Thymus (tissue), 14 donors: ENCODE results near the gene RAP1GAP. TPM values are rescaled to one million over a fixed set of nuclear protein-coding genes. Genes with fewer than 3 reads are reported as not detected.

Source experiments
- DNase-seq, 9 donors: peaks; one replicate each; pipeline ENCODE4 v3.0.0-alpha.2; 2013; ENCODE audit warnings: low spot score in 9 of 9, low read depth in 6 of 9, missing footprints in 1 of 9
- H3K27ac ChIP-seq, 2 donors: one replicate each; pipeline ENCODE4 v1.5.1; 2013; ENCODE audit warnings: control low read depth in 1 of 2, low read depth in 1 of 2, low read length in 1 of 2, mild to moderate bottlenecking in 1 of 2, moderate library complexity in 1 of 2
- H3K27me3 ChIP-seq, 2 donors: one replicate each; pipeline ENCODE4 v1.5.1; 2013; ENCODE audit warnings: low read length in 1 of 2; ENCODE audit not compliant: control insufficient read depth in 2 of 2, insufficient read depth in 1 of 2
- H3K36me3 ChIP-seq, 2 donors: one replicate each; pipeline ENCODE4 v1.5.1; 2013; ENCODE audit warnings: low read length in 1 of 2, mild to moderate bottlenecking in 1 of 2, moderate library complexity in 1 of 2; ENCODE audit not compliant: control insufficient read depth in 2 of 2, insufficient read depth in 2 of 2
- H3K4me1 ChIP-seq, 2 donors: one replicate each; pipeline ENCODE4 v1.5.1; 2013; ENCODE audit warnings: low read length in 2 of 2; ENCODE audit not compliant: control insufficient read depth in 2 of 2, insufficient read depth in 2 of 2
- H3K4me3 ChIP-seq, 2 donors: one replicate each; pipeline ENCODE4 v1.5.1; 2013; ENCODE audit warnings: low read length in 2 of 2, control low read depth in 1 of 2, mild to moderate bottlenecking in 1 of 2
- H3K9me3 ChIP-seq, 2 donors: one replicate each; pipeline ENCODE4 v1.5.1; 2013; ENCODE audit warnings: low read length in 1 of 2, mild to moderate bottlenecking in 1 of 2; ENCODE audit not compliant: control insufficient read depth in 2 of 2, insufficient read depth in 1 of 2
- WGBS: extraction: QIAGEN DNeasy Blood & Tissue Kit; methylation state at CpG from one replicate; pipeline ENCODE4 v1.1.7; 2013; 5-methylcytosine and 5-hydroxymethylcytosine counted together
- long read RNA-seq, 10 donors: transcript quantifications; one replicate each; lab custom pipeline, GENCODE V29; 2026
- polyA plus RNA-seq: library from polyadenylated mRNA; stranded (reverse); fragments of 200-250 nt; gene quantifications from one replicate; pipeline ENCODE4 v1.2.3, GENCODE V29; 2013
- total RNA-seq: library from RNA; stranded (reverse); fragments of 120-200 nt; gene quantifications from one replicate; pipeline ENCODE4 v1.2.4, GENCODE V29; 2013
- donor health status: healthy.

The RAP1GAP gene
- total RNA-seq (3.5 TPM), polyA plus RNA-seq (1.6 TPM)
- long read RNA-seq, donor 1 = 0 reads
- long read RNA-seq, donor 2, transcript RAP1GAP-204 (23 exons, 3,318 nt) = major isoform, 5 of 5 reads
- long read RNA-seq, donor 2, partial matches to known transcripts = 0 of 5 reads
- long read RNA-seq, donor 2, other reads (novel, unspliced or antisense) = 0 of 5 reads
- long read RNA-seq, donor 3 = 0 reads
- long read RNA-seq, donor 4 = 0 reads
- long read RNA-seq, donor 5 = 0 reads
- long read RNA-seq, donor 6 = 0 reads
- long read RNA-seq, donor 7 = 0 reads
- long read RNA-seq, donor 8 = 0 reads
- long read RNA-seq, donor 9 = 0 reads
- long read RNA-seq, donor 10 = 0 reads

DNA sequence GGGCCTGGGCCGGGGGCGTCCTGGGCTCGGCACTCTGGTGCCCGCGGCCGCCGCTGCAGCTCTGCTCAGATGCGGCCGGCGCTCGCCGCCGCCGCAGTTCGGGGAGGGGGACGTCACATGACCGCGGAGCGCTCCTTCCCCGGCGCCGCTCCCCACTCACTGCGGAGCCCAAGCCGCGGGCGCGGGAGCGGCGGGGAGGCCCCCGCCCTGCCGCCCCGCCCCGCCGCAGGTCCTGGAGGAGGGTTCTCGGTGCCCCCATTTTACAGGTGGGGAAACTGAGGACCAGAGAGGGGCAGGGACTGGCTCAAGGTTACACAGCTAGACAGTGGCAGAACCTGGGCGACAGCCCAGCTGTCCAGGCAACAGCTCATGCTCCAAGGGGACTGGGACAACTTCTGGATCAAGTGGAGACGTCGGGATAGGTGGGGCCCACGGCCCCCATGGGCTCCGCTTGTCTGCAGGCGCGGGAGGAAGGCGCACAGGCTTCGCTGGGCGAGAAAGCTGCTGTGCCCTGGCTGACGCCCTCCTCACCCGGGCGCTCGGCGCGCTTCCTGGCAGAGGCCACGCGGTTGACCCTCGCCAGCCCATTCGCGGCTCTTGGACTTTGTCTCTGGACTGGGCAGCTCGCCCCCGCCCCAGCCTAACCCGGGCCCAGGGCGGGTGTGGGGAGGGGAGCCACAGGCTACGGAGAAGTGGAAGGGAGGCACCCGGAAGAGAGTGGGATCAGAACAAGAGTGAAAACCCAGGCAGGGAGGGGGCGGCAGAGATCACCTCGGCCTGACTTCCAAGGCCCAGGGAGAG lies at the start of gene RAP1GAP:
TSS of gene RAP1GAP (minus strand) at position 100 of the 801 bp plus-strand sequence. CDS start 49,325 bp downstream, outside the sequence.
- peaks cover 26 to 73% of the 10 kb centered on the region in 2 donors for H3K27me3 ChIP-seq

DNA sequence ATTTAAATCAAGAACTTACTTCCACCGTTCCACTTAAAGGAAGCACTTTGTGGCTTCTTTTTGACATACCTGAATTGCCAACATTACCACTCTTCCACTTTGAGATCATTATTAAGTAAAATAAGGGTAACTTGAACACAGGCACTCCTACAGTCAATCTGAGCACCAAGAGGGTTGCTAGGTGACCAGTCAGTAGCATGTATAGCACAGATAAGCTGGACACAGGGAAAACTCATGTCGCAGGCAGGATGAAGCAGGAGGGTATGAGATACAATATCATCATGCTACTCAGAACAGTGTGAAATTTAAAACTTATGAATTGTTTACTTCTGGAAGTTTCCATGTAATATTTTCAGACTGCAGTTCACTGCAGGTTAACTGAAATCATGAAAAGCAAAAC lies 47.0 kb upstream of the RAP1GAP start:
- no peaks in the 10 kb centered on the region for H3K4me1 ChIP-seq
- 85% methylated on average over 2 of the region's 2 CpGs for WGBS
- no peaks in the 10 kb centered on the region for H3K27me3 ChIP-seq
- no peak overlapping the region for H3K4me3 ChIP-seq
- peaks cover 45 to 59% of the 10 kb centered on the region in 2 donors for H3K36me3 ChIP-seq
- DNase-seq = no peak
- no peaks in the 10 kb centered on the region for H3K9me3 ChIP-seq
- no peak overlapping the region for H3K27ac ChIP-seq

More for the DNA sequence above, at the start of gene RAP1GAP:
- Histone ChIP-seq H3K36me3 (no peaks in the 10 kb centered on the region), H3K4me1 (peaks cover 9 to 19% of the 10 kb centered on the region in 2 donors), H3K4me3 (peak within 1 kb of the TSS; percentile 2 to 37), H3K9me3 (no peaks in the 10 kb centered on the region), H3K27ac (no peak within 1 kb of the TSS)
- 1% methylated on average over 64 of the region's 64 CpGs for WGBS
- DNase-seq = peak in 1 of 9 donors; percentile 42

DNA sequence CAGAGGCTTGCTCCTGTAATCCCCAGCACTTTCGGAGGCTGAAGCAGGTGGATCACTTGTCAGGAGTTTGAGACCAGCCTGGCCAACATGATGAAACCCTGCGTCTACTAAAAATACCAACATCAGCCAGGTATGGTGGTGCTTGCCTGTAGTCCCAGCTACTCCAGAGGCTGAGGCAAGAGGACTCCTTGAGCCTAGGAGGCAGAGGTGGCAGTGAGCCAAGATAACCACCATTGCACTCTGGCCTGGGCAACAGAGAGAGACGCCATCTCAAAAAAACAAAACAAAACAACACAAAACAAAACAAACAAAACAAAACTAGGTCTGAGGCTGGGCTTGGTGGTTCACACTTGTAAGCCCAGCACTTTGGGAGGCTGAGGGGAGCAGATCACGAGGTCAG lies 38.7 kb upstream of the RAP1GAP start:
- Histone ChIP-seq H3K27me3 (no peaks in the 10 kb centered on the region), H3K9me3 (no peaks in the 10 kb centered on the region), H3K36me3 (peaks cover 31 to 49% of the 10 kb centered on the region in 2 donors), H3K27ac (no peak overlapping the region), H3K4me1 (no peaks in the 10 kb centered on the region), H3K4me3 (no peak overlapping the region)
- no peak for DNase-seq
- WGBS = 97% methylated on average over 4 of the region's 4 CpGs

DNA sequence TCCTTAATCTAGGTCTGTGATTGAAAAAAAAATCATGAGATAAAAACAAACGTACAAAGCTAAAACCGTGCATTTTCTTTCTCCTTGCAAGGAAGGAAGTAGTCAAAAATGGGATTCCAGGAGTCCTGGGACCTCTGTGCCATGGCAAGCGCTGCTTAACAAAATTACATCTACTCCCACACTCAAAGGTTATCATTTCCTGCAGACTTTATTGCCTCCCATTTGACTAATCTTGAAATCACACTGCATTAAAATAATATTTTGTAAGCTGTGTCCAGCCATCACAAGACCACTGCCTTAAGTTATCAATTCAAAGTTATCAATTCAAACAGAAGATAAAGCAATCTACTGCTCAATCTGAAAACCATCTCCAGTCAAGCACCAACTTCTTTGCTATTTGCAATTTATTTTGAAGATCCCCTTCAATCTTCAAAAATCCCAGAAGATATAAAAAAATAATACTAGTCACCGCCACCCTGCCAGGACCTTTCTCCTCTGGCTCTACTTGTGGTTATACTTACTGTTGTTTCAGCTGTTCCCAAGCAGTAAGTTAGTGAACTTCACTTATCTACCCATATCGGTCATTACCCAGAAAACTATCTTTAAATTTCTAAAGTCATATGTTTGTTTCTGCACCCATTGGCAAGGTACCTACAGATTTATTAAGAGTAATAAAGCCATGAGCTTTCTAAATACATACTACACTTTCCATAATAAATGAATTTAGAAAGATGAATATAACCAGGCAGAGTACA lies 38.1 kb upstream of the RAP1GAP start:
- Histone ChIP-seq H3K36me3 (peaks cover 35 to 56% of the 10 kb centered on the region in 2 donors), H3K4me3 (no peak overlapping the region), H3K9me3 (no peaks in the 10 kb centered on the region), H3K4me1 (no peaks in the 10 kb centered on the region), H3K27ac (no peak overlapping the region), H3K27me3 (no peaks in the 10 kb centered on the region)
- WGBS = 96% methylated on average over 5 of the region's 5 CpGs
- DNase-seq = no peak

DNA sequence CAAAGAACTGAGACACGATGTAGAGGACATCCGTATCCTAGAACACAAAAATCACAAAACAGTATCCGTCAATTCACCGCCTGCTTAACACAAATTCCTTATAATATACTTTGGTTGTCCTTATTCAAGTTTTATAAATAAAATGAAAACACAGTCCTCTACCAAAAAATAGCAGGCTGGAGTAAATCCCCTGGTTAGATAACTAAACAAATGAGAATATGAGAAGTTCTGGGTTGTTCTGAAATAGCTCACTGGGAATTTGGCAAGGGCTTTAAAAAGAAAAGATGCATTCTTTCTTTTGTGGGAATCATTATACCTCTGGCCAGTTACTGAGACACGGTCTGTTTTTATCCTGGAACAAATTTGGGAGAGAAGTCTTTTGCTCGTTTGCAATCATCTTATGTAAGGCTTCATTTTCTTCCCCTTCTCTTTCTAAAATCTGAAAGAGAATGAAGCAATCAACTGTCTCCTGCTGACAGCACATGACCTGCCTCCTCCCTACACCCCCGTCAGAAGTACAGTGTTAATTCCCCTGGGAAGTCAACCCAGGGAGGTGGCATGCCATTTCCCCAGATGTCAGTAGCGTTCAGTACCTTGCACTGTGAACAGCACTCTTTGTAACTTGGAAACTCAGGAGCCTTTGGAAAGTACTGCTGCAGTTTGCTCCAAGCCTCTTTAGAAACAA lies 37.1 kb upstream of the RAP1GAP start:
- Histone ChIP-seq H3K27ac (no peak overlapping the region), H3K9me3 (no peaks in the 10 kb centered on the region), H3K27me3 (no peaks in the 10 kb centered on the region), H3K4me3 (no peak overlapping the region), H3K4me1 (no peaks in the 10 kb centered on the region), H3K36me3 (peaks cover 31 to 56% of the 10 kb centered on the region in 2 donors)
- 97% methylated on average over 8 of the region's 8 CpGs for WGBS
- DNase-seq = no peak

DNA sequence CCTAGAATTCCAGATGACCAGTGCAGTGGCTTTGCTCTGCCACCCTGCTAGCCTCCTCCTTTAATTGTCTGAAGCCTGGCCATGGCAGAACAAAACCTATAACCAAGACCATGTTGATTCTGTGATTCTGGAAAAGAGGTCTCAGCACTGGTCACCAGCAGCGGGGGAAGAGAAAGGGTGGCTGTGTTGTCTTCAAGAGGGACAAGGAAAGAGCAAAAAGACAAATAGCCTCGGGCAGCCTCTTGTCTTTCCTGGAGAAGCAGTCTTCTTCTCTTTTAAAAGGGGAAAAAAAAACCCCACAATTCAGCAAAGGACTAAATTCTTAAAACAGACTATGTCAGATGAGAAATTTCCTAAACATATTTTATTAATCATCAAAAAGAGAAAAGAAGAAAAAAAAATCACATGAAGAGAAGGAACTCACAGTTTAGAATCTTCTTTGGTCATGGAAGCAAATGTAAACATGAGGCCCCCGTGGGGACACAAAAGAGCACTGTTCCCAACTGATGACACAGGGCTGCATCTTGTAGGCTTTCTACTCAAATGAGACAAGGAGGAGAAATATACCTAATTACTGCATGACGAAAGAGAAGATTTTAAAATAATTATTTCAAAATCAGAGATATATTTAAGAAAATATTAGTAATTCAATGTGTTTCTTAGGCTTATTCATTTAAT lies 36.3 kb upstream of the RAP1GAP start:
- H3K9me3 ChIP-seq = no peaks in the 10 kb centered on the region
- no peak overlapping the region for H3K4me3 ChIP-seq
- 94% methylated on average over 4 of the region's 4 CpGs for whole genome bisulfite sequencing
- no peak for DNase-seq
- peaks cover 0 to 3% of the 10 kb centered on the region in 2 donors for H3K4me1 ChIP-seq
- peaks cover 32 to 56% of the 10 kb centered on the region in 2 donors for H3K36me3 ChIP-seq
- no peak overlapping the region for H3K27ac ChIP-seq
- no peaks in the 10 kb centered on the region for H3K27me3 ChIP-seq

DNA sequence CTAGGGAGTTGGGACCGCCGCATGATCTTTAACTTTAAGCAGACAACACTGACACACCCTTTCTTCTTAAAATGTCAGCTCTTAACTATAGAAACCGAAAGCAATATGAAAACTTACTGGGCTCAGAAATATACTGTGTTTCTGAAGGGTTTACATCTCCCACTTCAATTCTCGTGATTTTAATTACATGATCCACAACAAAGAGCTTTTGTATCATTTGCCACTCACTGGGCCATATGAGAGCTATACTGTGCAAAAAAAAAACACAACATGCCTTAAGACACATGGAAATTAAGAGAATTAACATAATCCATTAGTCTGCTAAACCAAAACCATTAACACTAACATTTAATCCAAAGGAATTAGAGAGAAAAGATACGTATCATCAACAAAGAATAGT lies 35.0 kb upstream of the RAP1GAP start:
- WGBS = 95% methylated on average over 5 of the region's 5 CpGs
- H3K4me1 ChIP-seq = peaks cover 0 to 5% of the 10 kb centered on the region in 2 donors
- H3K9me3 ChIP-seq = no peaks in the 10 kb centered on the region
- H3K36me3 ChIP-seq = peaks cover 38 to 62% of the 10 kb centered on the region in 2 donors
- H3K4me3 ChIP-seq = no peak overlapping the region
- no peak for DNase-seq
- no peaks in the 10 kb centered on the region for H3K27me3 ChIP-seq
- H3K27ac ChIP-seq = no peak overlapping the region

DNA sequence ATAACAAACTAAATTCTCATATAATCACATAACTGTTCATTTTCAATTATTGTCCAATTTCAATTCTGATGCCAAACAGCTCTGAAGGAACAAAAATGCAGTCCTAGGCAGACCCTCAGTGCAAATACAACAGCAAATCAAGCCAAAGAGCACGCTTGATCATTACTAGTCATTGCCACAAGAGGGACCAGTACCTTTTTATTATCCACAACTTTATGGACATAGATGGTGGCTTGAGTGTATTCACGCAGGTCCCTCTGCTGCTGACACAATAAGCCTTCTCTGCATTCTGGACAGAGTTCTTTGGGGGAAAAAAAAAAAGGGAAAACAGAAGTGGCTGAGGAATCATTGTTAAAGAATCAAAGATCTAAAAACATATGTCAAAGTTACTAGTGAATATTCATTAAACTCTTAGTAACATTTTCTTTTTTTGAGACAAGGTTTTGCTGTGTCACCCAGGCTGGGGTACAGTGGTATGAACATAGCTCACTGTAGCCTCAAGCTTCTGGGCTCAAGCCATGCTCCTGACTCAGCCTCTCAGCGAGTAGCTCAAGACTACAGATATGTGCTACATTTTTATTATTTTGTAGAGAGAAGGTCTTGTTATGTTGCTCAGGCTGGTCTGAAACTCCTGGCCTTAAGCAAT lies 34.3 kb upstream of the RAP1GAP start:
- no peak overlapping the region for H3K4me3 ChIP-seq
- peaks cover 43 to 62% of the 10 kb centered on the region in 2 donors for H3K36me3 ChIP-seq
- peak in 2 of 9 donors; percentile 2 to 8 for DNase-seq
- H3K4me1 ChIP-seq = peaks cover 0 to 5% of the 10 kb centered on the region in 2 donors
- WGBS = 98% methylated on average over 3 of the region's 3 CpGs
- no peak overlapping the region for H3K27ac ChIP-seq
- H3K27me3 ChIP-seq = no peaks in the 10 kb centered on the region
- H3K9me3 ChIP-seq = no peaks in the 10 kb centered on the region
